Cardiac fibroblast (primary cell): Measurements from ENCODE around the gene PCDHGA5.
A peak's percentile ranks its signal among the peaks of the same experiment; 100 is the strongest.
"Not testable (repeated sequence)": the region's sequence is repeated elsewhere in the genome, so short reads cannot be mapped to it uniquely, and the experiment has no call there.

Experiments
- DNase-seq, 2 donors: peaks; one replicate each; pipeline versions ENCODE4 v3.0.0 to v3.0.0-alpha.2; 2010; ENCODE audit warnings: low read depth in 2 of 2
- H3K4me3 ChIP-seq, 2 donors: replicated peaks in 1 of 2; 1 replicate in 1 of 2; 2 replicates in 1 of 2; pipeline ENCODE4 v1.5.1; 2011; ENCODE audit warnings: low read depth in 2 of 2, low read length in 2 of 2, mild to moderate bottlenecking in 2 of 2, moderate library complexity in 1 of 2
- CTCF ChIP-seq: IDR thresholded peaks from one replicate; pipeline ENCODE4 v1.5.1; 2011; ENCODE audit warnings: low read depth, mild to moderate bottlenecking, low read length, inconsistent platforms

Gene PCDHGA5

DNA sequence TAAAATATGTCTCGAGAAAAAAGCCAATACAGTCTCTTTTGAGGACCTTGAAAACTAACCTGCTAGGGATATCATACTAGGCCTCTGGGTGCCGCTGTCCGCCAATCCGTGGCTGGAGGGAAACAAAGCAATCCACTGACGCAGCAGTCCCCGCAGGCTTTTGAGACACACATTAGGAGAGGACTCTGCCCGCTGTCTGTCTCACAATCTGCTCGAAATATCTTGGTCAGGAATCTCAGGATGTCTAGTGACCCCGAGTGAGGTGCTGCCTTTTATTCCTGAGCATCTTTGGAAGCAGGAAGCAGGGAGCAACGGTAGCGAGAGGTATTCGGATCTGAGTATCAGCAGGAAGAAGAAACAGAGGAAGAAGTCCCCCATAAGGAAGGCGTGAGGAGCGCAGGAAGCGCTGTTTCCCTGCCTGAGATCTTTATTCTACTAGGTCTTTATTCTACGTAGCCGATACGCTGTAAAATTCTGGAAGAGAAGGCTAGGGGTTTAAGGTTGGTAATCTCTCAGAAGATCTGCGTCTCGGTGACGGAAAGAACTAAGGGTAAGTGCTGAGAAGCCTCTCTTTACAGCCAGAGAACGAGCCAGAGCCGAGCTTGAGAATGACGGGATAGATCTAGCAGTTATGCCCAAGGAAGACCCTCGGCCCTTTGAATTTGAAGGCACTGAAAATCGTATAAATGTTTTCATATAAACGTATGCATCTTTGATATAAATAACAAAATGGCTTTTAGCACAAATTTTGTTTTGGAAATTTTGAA lies 37.7 kb upstream of the PCDHGA5 start:
- H3K4me3 ChIP-seq, result peak overlapping the region; percentile 35 to 41
- DNase-seq, result peak; percentile 72 to 81
- TF ChIP-seq CTCF, result peak; percentile 78

GRCh38 chr5:141328231-141328630 lies 35.7 kb upstream of the PCDHGA5 start:
- H3K4me3 ChIP-seq, result no peak overlapping the region
- no peak for DNase-seq
- no peak for TF ChIP-seq CTCF

GRCh38 chr5:141330299-141331080 lies 33.5 kb upstream of the PCDHGA5 start, which contains the start of gene PCDHGA1:
PCDHGA1 (plus strand) TSS chr5:141330514.
- peak within 1 kb of the TSS; percentile 0 to 35 for H3K4me3 ChIP-seq
- DNase-seq, result peak; percentile 59 to 75
- peak; percentile 72 for TF ChIP-seq CTCF

- H3K4me3 ChIP-seq, DNase-seq: not testable (repeated sequence)
Measured at GRCh38 chr5:141332571-141332970, 31.4 kb upstream of the PCDHGA5 start.

- peak; percentile 49 for TF ChIP-seq CTCF
- peak within 1 kb of the TSS; percentile 29 to 33 for H3K4me3 ChIP-seq
- peak; percentile 54 to 73 for DNase-seq
Measured at GRCh38 chr5:141338538-141339306, 25.2 kb upstream of the PCDHGA5 start, which contains the start of gene PCDHGA2. PCDHGA2 (plus strand) TSS chr5:141338760.

- not testable (repeated sequence) for H3K4me3 ChIP-seq, DNase-seq
Measured at GRCh38 chr5:141340781-141341354, 23.1 kb upstream of the PCDHGA5 start.

DNA sequence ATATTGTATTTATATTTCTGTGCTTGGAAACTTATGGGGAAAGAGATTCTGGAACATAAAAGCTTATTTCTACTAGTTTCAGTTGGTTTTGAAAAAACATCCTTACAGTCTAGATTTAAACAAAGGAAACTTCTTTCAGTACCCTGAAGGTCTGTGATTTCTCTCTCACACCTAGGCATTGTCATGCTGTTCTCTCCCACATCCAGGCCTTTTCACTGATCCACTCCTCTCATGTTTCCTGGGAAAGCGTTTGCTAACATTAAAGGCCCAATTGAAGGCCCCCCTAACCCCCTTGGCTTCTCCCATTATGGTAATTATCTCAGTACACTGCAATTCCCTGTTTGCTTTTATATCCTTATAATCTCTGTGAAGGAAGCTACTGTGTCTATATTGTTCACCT lies 21.2 kb upstream of the PCDHGA5 start:
- no peak overlapping the region for H3K4me3 ChIP-seq
- DNase-seq, result no peak
- TF ChIP-seq CTCF, result no peak
